HPDE6-E6E7 (cell line): Measurements from ENCODE around the gene CACNB3.

Source experiments
- DNase-seq: peaks from one replicate; pipeline ENCODE4 v3.0.0; 2011; ENCODE audit warnings: missing footprints; ENCODE audit errors: extremely low spot score

CACNB3 gene

DNA sequence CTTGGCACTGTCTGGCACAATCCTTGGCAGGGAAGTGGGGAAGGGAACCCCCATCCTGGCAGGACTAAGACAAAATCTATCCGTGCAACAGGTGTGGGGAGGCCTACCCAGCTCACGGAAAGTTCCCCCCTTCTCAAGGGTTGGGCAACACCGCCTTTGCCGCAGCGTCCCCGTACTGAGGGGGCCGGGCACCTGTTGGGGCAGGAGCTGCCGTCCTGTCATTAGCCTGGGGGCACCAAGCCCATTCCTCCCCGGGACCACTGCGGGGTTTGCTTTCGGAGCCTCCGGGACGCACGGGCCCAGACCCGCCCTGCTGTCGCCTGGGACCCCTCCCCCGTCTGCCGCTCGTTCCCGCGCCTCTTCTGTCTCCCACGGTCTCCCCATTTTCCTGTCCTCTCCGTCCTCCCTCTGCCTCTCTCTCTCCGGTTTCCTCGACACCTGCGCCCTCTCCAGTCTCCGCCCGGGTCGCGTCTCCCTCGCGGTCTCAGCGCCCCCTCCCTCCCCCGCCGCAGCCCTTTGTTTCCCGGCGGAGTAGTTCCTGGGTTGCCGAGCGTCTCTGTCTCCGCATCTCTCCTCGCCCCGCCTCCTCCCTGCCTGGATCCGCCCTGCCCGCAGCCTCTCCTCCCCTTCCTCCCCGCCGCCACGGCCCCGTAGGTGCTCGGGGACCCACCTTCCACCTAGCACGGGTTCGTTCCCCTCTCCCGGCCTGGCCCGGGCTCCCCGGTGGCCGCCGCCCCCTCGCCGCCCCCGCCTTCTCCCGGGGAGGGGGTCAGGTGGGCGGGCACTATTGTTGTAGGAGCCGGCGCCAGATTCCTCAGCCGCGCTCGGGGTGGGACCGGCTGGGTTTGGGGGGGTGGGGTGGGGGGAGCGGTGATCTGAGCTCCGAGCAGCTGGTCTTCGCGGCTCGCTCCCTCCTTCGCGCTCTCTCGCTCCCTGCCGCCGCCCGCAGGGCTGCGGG is at the start of gene CACNB3:
CACNB3 (plus strand) TSS at position 624 of the 958 bp plus-strand sequence. CDS start 434 bp downstream, outside the sequence.
- DNase-seq: no peak

- no peak for DNase-seq
Measured at GRCh38 chr12:48768736-48769135, 49.6 kb upstream of the CACNB3 start.

- no peak for DNase-seq
Measured at GRCh38 chr12:48770756-48771155, 47.5 kb upstream of the CACNB3 start.

- DNase-seq: no peak
Measured at GRCh38 chr12:48771588-48772112, 46.6 kb upstream of the CACNB3 start.

GRCh38 chr12:48773686-48774085 is 44.6 kb upstream of the CACNB3 start:
- no peak for DNase-seq

DNA sequence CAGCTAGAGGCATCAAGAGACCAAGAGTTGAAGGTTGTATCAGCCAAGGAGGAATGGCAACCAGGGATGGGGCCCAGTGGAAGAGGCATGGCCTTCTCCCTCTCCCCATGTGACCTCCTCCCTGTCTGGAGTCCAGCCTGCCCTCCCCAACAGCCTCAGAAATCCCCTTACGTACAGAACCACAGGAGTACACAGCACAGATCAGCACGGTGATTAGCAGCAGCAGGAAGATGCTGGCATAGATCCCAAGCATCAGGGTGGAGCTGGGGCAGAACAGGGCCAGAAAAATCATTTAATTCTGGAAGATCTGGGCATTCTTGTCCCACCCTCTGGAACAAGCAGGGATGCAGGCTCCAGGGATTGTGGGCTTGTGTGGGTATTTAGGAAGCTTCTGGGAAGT is 43.8 kb upstream of the CACNB3 start:
- DNase-seq: no peak

- DNase-seq: no peak
Measured at GRCh38 chr12:48775299-48775698, 43.0 kb upstream of the CACNB3 start.

- no peak for DNase-seq
Measured at GRCh38 chr12:48775991-48776649, 42.2 kb upstream of the CACNB3 start.

DNA sequence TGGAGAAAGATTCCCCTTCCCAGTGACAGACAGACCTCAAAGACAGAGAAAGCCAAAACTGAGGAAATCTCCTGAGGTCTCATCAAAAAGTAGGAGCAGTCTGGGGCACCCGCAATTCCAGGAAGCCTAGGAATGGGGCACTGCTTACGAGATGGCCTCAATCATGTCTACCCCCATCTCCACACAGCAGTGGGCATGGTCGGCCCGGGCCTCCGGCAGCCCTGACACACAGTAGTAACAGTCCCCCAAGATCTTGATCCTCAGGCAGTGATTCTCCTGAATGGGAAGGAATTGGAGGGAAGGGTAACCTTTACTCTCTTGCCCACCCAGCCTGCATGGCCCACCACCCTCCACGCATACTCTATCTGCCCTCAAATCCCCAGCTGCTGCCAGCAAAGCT is 41.3 kb upstream of the CACNB3 start:
- DNase-seq: no peak

DNA sequence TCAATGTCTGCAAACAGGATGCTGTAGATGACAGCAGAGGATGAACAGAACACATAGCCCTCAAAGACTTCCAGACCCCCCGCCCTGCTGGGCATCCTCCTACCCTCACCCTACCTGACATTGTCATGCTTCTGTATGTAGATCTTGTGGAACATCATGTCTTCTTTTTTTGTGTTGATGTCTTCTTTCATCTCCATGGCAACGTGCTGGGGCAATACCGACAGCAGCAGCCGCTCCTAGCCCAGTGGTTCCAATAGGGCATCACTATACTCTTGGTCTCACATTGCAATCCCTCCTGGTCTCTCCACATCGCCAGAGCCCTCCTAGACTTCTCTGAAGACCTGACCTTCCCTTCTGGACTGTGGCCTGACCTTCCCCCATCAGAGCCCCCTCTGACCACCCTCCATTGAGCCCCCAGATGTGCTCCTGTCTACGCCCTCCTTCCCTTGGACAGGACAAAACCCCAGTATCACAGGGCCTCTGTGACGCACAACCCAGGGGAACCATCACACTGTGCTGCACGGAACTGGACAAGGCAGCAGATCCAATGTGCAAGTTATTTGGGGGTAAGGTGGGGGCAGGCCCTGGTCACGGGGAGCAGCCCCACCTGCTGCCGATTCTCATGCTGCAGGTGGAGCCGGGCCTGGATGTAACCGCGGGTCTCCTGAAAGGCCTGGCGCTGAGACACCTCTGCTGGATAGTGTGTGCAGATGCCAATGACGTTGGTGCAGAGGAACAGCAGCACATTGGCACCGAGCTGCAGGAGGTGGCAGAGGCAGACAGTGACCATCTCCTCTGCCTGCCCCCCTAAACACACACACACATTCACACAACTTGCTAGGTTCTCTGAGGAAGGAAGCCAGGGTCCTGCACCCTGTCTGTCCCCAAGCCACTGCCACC is 40.5 kb upstream of the CACNB3 start:
- no peak for DNase-seq

- no peak for DNase-seq
Measured at GRCh38 chr12:48779869-48780268, 38.4 kb upstream of the CACNB3 start.

DNA sequence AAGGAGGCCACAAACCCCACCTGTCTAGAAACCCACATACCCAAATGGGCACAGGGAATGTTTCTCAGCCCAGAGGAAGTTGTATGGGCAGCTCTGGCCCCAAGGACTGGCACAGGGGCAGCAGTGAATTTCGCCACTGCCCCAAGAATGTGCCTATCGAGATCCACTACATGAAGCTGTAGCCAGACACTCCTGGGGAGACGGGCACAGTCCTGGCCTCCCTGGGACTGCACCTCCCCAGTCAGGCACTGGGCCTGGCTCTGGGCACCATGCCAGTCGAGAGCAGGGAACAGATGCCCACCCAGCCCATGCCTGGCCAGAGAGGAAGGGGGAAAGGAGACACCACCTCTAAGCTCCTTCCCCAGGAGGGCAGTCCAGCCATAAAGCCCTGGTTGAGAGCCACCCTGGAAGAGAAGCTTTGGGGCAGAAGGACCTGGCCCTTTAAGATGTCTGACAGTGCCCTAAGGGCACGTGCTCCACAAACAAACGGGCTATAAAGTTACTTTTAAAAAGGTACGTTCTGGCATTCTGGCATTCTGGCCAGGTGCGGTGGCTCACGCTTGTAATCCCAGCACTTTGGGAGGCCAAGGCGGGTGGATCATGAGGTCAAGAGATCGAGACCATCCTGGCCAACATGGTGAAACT is 37.8 kb upstream of the CACNB3 start:
- no peak for DNase-seq

GRCh38 chr12:48781750-48782456 is 36.4 kb upstream of the CACNB3 start:
- no peak for DNase-seq

DNA sequence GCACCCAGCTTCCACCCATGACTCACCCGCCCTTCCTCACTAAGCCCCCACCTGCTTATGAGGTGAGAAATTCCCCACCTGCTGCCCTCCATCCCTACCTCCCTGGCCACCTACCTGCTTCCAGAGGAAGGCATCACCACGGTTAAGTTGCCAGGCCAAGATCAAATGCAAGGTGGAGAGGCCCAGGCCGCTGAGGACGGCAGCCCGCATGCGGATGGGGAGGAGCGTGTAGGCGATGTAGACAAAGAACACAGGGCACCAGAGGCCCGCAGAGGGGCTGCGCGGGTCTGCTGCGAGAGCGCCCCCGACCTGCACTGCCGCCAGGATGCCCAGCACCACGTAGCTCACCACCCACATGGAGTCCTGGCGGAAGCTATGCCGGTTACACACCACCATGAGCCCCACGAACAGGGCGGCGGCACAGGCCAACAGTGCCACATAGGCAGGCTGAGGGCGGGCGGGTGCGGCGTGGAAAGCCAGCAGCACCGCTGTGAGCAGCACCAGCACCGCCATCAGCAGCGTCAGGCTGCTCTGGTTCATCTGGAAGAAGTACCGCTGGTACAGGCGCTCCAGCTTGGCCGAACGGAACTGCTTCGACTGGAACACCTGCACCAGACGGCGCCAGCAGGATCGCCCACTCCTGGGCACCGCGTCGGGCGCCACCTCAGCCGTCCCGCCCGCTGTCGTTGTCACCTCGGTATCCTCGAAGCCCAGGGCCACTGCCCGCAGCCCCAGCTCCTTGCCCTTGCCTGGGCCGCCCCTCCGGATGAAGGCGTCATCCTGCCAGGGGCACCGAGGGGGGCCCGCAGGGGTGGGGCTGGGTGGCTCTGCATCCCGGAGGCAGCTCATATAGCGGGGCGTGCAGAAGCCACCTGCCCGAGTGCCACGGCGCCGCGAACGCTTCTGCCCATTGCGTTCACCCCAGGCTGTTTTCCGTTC is 35.6 kb upstream of the CACNB3 start:
- no peak for DNase-seq

- DNase-seq: no peak
Measured at GRCh38 chr12:48783432-48783831, 34.9 kb upstream of the CACNB3 start.

DNA sequence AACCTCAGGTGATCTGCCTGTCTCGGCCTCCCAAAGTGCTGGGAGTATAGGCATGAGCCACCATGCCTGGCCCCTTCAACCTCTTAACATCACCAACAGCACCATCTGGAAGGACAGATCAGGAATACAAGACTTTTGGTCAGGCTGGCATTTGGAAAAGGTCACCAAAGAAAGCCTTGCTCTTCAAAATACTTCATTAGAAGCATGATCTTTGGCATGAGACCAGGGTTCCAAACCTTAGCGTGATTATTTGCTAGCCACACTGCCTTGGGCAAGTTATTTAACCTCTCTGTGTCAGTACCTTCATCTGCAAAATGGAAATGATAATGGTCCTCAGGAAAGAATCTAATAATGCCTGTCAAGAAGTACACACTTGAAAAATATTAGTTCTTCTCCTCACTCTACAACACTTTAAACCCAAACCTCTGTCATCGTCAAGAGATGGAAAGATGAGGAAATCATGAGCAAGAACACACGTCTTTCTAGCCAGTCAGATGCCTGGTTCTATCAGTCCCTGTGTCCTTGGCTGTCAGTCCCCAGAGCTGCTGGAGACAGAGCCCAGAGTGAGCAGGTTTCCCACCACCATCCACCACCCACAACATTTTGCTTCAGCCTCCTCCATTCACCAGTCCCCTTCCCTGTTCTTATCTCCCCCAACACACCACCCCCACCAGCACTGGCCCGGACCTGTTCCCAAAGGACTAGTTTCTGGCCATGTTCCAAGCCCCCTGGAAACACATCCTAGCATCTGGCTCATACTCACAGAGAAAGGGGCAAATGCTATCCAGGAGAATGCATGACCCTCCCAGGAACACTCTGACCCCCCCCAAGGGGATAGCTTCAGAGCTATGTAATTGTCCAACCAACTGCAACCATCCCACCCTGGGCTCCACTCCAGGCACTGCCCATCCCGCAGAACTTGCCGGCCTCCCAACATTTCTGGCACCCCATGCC is 31.4 kb upstream of the CACNB3 start:
- DNase-seq: no peak

DNA sequence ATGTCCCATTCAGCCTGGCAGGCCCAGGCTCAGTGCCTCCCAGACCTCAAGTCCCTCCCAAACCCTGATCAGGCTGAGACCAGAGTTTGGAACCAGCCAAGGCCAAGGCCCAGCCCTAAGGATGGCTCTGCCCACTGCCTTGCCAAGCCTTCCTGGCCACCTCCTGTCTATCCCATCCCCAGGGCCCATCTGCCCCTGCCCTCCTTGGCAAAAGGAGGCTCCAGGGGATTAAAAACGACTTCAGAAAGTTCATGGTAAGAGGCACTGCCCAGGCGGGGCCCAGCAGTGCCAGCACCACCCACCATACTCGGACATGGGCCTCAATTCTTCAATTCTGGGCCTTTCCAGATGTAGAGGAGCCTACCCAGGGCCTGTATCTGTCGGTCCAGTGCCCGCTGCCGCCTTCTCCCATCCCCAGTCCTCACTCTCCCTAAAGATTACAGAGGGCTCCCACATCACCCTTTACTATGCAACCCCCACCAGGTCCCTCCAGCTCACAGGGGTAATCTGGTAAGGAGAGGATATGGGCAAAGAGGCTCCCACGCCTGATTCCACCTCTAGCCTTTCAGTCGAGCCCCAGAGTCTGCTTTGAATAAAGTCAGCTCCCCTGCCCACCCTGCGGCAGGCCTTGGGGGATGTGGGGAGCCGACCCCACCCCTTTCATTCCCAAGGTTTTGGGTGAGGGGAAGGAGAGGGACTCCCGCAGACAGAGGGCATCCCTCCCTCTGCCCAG is 30.3 kb upstream of the CACNB3 start:
- no peak for DNase-seq

DNA sequence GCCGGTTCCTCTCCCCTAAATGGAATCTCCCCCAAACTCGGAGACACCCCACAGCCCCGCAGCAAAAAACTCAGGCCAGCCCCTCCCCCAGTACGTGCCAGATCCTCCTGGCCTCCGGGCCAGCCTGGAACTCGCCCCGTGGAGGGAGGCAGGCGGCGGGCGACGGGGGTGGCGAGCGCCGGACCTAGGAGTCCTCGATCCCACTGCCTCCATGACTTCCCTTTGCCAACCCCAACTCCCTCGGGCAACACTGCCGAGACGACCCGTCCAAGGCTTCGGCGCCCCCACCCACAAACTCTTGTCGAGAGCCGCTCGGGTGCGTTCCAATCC is 29.8 kb upstream of the CACNB3 start:
- no peak for DNase-seq
